ENCODE results near the gene AFF2.

AFF2 gene

GRCh38 chrX:148500423-148501385 is at the start of gene AFF2:
Gene AFF2, plus strand, starts transcription at chrX:148500617. Its CDS starts 481 bp downstream, at chrX:148501098.
- DNase-seq: no peak

- DNase-seq: no peak
Measured at GRCh38 chrX:148457279-148457678, 43.1 kb upstream of the AFF2 start.

GRCh38 chrX:148459343-148459742 is 41.1 kb upstream of the AFF2 start:
- DNase-seq: no peak

- DNase-seq: no peak
Measured at GRCh38 chrX:148466292-148466691, 34.1 kb upstream of the AFF2 start.

DNA sequence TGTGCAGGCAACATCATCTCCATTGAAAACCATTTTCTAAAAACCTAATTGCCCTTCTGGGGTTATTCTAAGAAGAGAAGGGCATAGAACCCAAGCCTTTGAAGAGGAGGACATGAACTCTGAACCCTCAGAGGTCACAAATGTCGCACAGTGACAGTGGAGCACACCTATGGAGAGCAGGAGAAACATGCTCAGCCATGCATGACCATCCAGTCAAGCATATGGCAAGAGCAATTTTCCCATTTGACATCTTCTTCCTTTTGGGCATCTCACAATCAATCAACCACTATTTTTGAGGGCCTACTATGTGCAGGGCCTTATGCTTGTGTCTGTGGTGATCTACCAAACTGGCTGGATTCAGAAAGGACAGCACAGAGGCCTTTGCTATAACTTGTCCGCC is 30.1 kb upstream of the AFF2 start:
- no peak for DNase-seq

DNA sequence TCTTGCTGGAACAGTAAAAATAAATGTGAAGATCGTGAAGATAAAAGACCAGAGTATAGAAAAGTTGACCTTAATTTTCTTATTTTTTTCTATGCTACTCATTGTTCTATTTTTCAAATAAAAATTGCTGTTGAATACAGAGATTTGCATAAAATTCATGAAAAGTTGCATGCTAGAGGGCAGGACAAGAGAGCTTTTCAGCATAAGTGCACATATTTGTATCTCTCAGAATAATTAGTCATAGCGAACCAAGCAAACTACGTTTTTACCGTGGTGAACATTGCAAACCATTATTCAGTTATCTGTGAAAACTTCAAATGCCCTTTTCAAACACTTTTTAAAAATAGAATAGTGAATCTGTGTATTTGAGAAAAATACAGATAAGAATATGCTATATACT is 26.4 kb upstream of the AFF2 start:
- no peak for DNase-seq

DNA sequence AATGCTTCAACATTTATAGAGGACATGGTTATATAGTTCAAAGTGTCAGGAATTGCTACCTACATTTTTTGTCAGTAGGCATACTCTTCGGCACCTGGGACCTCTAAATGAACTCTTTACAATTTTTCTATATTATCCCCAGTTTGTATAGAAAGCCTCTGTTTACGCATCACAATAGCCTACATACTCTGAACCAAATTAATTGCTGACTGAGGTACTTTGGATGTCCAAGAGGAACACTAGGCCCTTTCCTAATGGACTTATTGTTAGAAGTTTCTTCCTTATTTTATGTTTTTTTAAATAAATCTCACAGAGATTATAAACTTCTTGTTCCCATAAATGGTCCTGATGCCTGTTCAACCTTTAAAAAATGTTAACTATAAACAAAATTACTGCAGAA is 8.4 kb upstream of the AFF2 start:
- no peak for DNase-seq

GRCh38 chrX:148495176-148495575 is 5.2 kb upstream of the AFF2 start:
- DNase-seq: no peak

- no peak for DNase-seq
Measured at GRCh38 chrX:148498067-148498466, 2.4 kb upstream of the AFF2 start.

GRCh38 chrX:148499638-148500422 is 587 bp upstream of the AFF2 start:
- no peak for DNase-seq

DNA sequence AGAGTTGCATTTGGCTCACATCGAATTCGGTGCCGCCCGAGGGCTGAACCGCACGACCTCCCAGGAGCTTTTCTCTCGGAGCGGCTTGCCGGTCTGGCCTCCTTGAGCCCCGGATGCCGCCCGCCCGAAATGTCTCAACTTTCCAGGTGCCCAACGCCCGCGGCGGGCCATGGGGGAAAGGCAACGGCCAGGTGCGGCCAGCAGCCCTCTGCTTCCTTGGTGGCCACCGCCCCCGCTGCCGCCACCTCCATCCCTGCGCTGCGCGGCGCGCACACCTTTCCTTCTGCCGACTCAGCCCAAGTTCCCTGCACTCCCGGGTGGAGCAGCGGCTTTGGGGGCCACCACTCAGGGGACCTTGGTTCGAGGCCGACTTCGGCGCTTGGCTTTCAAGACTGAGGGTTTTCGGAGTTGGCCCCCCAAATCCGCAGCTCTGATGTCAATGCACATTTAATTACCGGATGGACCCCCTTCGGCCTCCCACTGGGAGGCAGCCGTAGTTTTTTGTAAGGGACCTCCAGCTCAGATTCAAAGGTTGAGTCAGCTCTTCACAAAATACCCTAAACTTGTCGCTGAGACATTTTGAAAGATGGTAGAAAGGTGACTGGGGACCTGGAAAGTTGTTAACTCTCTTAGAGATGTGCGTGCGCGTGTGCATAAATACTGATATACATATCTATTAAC is 1.1 kb downstream of the AFF2 start:
- DNase-seq: no peak

DNA sequence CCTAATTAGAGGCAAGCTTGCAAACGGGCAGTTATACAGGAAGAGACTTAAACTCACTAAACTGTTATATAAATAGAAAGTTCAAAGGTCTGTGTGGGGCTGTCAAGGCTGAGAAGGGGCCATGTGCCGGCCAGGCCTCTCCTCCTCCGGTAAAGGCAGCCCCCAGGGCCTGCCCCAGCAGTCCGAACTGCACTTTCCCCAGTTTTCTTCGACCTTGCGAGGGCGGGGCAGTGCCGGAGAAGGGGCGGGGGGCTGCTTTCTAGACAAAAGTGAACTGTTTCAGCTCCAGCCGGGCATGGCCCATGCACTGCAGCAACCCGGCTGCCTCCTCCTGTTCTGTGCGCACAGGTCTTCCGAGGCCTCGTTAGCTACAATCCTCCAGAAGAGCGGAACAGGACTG is 4.1 kb downstream of the AFF2 start:
- DNase-seq: no peak

DNA sequence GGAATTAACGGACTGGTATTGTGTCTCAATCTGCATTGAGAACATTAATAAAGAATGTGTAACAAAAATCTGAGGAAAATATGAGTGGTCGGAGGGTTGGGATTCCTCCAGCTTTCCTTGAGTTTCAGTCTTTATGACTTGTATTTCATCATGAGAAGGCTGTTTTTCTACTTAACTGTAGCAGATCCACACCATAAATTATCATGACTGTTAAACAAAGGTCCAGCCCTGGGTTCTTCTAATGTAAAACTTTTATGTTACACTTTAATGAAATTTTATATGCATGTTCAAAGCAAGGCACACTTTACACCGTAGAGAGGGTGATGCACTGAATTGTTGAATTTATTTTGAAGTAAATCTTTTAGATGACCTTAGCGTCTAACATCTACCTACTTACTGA is 7.0 kb downstream of the AFF2 start:
- no peak for DNase-seq

GRCh38 chrX:148512453-148512852 is 12.0 kb downstream of the AFF2 start:
- no peak for DNase-seq

GRCh38 chrX:148513661-148514060 is 13.2 kb downstream of the AFF2 start:
- no peak for DNase-seq

GRCh38 chrX:148517176-148517575 is 16.8 kb downstream of the AFF2 start:
- no peak for DNase-seq

DNA sequence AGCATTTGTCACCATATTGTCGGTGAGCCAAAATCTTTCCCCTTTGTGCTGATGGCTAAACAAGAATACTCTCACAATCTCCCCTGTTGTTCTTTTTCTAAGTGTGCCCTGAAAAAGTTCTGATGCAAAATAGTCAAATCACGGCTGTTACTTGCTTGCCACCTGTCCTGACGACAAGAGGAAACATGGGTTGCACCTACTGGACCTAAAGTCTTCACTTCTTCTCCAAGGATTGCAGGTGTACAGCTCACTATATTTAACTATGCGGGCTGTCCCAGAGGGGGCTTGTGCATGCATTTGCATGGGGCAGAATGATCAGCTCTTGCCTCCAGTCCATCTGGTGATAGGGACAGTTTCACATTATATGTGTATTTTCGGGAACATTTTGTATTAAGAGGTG is 21.6 kb downstream of the AFF2 start:
- no peak for DNase-seq

DNA sequence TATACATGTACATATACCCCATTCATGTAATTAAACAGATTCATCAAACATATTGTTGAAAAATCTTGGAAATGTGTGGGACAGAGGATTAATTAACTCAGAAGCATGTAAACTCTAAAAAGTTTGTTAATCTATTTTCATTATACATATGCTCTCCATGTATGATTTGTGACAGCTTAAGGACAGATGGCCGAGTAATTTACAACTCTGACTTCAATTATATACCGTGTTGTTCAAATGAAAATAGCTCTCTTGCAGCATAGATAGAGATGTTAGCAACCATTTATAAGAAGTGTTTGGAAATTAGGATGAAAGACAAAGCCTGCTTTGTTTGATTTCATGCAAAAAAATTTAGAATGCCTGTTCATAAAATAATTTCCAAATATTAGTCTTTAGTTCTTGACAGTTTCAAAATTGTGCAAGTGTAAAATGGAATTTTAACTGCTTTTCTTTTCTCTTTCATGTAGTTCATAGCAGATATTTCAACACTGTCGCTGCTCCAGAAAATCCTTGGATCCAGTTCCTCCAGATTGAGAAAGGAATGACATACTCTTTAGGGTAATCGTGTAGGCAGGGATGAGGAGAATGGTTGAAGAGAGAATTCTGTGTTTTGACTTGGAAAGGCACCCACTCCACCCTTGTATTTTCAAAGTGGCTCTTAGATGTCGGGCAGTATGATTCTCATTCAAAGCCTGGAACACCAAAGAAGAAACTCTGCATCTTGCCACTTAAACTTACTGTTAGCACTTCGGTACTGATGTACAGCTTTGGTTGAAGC is 23.1 kb downstream of the AFF2 start:
- DNase-seq: no peak

GRCh38 chrX:148530464-148531077 is 30.2 kb downstream of the AFF2 start:
- DNase-seq: no peak

GRCh38 chrX:148534291-148534690 is 33.9 kb downstream of the AFF2 start:
- DNase-seq: no peak

DNA sequence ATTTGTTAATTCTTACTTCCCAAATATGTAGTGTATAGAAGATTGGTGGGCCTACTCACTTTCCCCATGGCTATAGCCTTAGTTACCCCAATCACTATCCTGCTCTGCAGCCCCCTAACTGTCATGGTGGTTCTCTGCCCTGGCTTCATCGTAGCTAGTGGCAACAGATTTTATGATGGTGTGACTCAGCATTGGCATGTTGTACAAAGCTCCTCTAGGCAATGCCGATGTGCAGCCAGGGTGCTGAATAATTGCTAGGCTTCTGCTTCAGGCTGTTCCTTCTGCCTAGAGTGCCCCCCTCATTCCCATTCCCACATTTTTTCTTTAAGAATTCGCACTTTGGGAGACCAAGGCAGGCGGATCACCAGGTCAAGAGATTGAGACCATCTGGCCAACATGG is 35.2 kb downstream of the AFF2 start:
- no peak for DNase-seq

DNA sequence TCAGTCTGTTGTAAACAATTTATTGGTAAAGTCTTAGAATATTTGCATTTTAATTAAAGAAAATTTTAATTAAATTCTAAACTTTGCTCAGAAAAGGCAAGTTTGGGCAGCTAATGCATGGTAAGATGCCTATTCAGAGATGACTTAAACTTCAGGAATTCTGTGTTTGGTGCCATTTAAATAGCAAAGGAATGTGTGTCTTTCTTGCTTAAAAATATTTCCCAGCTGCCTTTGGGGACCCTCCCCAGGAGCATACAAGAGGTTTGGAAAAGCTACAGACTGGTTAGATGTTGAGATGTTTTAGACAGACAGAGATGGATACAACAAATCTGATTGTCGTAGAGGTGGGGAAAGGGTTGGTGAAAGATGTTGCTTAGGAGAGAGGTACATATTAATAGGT is 36.5 kb downstream of the AFF2 start:
- DNase-seq: no peak
